ENCODE data around the gene KCNK17.

Gene KCNK17

GRCh38 chr6:39314273-39314795, at the start of gene KCNK17:
Gene KCNK17, minus strand, starts transcription at chr6:39314419. Its CDS starts 99 bp downstream, at chr6:39314320.
- DNase-seq (ENCODE audit: low read depth), result no peak
- no peak within 1 kb of the TSS for H3K4me3 ChIP-seq (ENCODE audit: low read length)

GRCh38 chr6:39363280-39363679, 49.1 kb upstream of the KCNK17 start:
- no peak for DNase-seq (ENCODE audit: low read depth)
- no peak overlapping the region for H3K4me3 ChIP-seq (ENCODE audit: low read length)
- no peak for TF ChIP-seq CTCF (conservative IDR thresholded peaks at IDR 0.05; ENCODE audit: low read length)

More at GRCh38 chr6:39314273-39314795, at the start of gene KCNK17:
- TF ChIP-seq CTCF (conservative IDR thresholded peaks at IDR 0.05; ENCODE audit: low read length), result no peak

- TF ChIP-seq CTCF (conservative IDR thresholded peaks at IDR 0.05; ENCODE audit: low read length), result peak; percentile 56
- DNase-seq (ENCODE audit: low read depth), result peak; percentile 56
- H3K4me3 ChIP-seq (ENCODE audit: low read length), result no peak overlapping the region
These were observed 48.3 kb upstream of the KCNK17 start for GRCh38 chr6:39362487-39362865.

- DNase-seq (ENCODE audit: low read depth), result peak; percentile 62
- H3K4me3 ChIP-seq (ENCODE audit: low read length), result no peak overlapping the region
- TF ChIP-seq CTCF (conservative IDR thresholded peaks at IDR 0.05; ENCODE audit: low read length), result peak; percentile 90
These were observed 47.7 kb upstream of the KCNK17 start for GRCh38 chr6:39361657-39362486.

- DNase-seq (ENCODE audit: low read depth), result no peak
- H3K4me3 ChIP-seq (ENCODE audit: low read length), result no peak overlapping the region
- no peak for TF ChIP-seq CTCF (conservative IDR thresholded peaks at IDR 0.05; ENCODE audit: low read length)
These were observed 46.2 kb upstream of the KCNK17 start for GRCh38 chr6:39360378-39360777.

GRCh38 chr6:39357998-39358686, 43.9 kb upstream of the KCNK17 start:
- no peak for TF ChIP-seq CTCF (conservative IDR thresholded peaks at IDR 0.05; ENCODE audit: low read length)
- H3K4me3 ChIP-seq (ENCODE audit: low read length), result no peak overlapping the region
- DNase-seq (ENCODE audit: low read depth), result peak; percentile 73

All from AG10803 (cell line).